HG03064 (cell line): ENCODE results near the gene B3GALT5.

Source experiments
- ATAC-seq: cut with Tn5 transposase; IDR thresholded peaks from one replicate; pipeline ENCODE4 v1.9.1; 2021; ENCODE audit warnings: low read depth; ENCODE audit not compliant: unreplicated experiment

The B3GALT5 gene

GRCh38 chr21:39602793-39603192, 9.9 kb upstream of the B3GALT5 start:
- ATAC-seq = no peak

DNA sequence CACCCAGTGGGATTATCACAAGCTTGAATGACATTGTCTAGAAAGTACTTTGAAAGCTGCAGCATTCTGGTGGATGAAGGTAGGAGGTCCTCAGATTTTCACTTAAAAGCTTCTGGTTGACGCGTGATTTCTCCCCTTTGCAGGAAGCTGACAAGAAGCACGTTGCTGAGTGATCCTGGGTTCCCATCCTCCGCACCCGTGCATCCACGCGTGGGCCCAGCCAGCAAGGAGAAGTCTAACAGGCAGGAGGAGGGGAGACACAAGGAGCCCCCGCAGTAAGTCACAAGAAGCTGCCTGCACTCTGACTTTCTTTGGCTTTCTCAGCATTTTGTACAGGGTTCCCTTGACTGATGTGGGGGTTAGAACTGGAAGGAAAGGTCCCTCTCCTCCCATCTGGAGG, 7.8 kb upstream of the B3GALT5 start:
- no peak for ATAC-seq

- ATAC-seq = no peak
Observed at GRCh38 chr21:39610703-39611102, 2.0 kb upstream of the B3GALT5 start.

DNA sequence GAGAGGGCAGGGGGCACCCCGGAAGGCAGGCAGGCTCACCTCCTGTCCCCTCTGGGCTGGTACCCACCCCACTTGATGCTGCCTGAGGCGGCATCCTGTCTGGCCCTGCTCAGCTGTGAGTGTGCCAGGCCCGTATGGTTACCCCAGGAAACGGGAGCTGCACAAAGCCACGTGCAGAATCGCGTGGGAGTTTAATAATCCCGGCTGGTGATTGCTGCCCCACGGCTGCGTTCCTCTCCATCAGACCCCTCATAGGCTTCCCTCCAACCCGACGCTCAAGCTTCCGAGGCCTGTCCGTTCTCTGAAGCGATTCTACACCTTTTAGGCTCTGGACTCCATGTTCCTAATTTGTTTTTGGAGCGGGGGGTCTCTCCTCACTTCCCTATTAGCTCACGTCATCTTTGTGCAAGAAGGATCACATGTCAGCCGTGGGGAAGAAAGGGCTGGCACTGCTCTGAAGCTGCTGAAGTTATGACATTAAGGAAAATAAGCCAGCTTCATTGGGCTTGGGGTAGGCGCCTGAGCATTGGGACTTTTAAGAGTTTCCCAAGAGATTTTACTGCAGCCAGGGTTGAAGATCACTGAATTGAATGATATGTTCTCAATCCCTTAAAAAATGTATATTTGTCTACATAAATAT, 1.1 kb upstream of the B3GALT5 start:
- ATAC-seq = no peak

GRCh38 chr21:39613041-39613934, 548 bp downstream of the B3GALT5 start:
- ATAC-seq = no peak

DNA sequence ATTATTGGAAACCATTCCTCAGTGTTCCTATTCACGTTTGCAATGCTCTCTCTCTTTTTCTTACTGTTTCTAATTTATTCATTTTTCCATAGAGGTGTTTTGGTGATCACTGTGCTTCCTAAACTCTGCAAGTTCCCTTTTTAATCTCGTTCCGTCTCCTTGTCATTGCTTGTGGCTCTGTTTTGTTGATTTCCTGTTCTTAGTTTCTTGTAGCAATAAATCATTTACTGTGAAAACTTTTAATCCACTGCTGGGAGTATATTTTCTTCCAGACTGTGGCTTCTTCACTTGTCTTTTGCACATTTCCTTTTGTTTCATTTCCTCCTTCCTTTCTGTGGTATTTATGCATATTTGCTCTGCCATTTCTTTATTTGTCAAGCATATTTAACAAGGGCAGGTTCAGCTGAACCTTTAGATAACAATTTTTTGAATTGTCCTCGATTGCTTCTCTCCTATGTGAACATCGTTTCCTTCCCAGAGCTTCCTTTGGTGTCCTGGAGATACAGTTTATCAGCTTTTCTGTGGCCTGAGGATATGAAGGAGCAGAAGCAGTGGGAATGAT, 3.6 kb downstream of the B3GALT5 start:
- no peak for ATAC-seq

GRCh38 chr21:39620856-39621255, 8.1 kb downstream of the B3GALT5 start:
- ATAC-seq = no peak

- ATAC-seq = no peak
Observed at GRCh38 chr21:39625211-39625895, 12.6 kb downstream of the B3GALT5 start.

DNA sequence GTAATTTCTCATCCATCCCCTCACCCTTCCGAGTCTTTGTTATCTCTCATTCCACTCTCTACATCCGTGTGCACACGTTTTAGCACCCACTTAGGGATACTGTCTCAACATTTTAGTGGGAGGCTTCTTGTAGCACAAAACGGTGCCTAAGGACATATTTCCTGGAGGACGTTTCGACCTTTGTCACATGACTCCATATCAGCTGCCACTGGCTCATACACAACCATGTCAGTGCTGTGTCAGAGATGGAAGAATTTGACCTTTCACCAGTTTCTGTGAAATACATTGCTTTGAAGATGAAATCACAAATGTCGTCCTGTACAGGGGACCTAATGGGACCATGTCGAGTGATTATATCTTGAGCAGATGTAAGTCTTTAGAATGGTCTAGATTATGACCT, 15.6 kb downstream of the B3GALT5 start:
- ATAC-seq = no peak

GRCh38 chr21:39630191-39630591, 17.5 kb downstream of the B3GALT5 start:
- ATAC-seq = no peak

GRCh38 chr21:39630827-39631226, 18.1 kb downstream of the B3GALT5 start:
- ATAC-seq = no peak

DNA sequence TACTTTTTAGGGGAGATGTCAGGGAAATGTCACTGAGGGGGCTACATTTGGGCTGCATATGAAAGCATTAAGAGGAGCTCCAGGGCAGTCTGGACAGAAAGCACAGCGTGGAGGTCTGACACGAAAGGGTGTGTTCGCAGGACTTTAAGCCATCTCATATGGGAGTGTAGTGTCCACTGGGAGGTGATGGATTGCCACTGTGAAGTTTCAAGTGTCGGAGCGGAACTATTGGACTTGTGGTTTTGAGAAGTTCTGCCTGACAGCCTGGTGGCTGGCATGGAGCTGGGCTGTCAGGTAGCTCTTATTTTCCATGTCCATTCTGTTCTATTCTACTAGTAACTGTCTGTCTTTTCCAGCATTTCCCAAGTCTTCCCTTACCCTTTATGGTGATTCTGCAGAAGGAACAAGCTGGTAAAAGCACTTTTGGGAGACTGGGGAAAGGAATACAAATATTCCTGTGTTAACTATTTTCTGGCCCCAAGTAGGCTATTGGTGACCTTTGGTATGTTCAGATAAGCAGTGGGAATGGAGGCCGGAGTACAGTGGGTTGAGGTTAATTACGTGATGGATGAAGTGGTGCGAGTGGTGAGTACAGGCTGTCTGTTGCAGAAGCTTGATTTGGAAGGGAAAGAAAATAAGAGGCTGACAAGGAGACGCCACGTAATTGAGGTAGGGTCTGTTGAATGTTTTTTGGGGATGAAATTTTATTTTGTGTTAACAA, 19.3 kb downstream of the B3GALT5 start:
- no peak for ATAC-seq

GRCh38 chr21:39632796-39633442, 20.2 kb downstream of the B3GALT5 start:
- ATAC-seq = no peak

- ATAC-seq = no peak
Observed at GRCh38 chr21:39633770-39634181, 21.0 kb downstream of the B3GALT5 start.

DNA sequence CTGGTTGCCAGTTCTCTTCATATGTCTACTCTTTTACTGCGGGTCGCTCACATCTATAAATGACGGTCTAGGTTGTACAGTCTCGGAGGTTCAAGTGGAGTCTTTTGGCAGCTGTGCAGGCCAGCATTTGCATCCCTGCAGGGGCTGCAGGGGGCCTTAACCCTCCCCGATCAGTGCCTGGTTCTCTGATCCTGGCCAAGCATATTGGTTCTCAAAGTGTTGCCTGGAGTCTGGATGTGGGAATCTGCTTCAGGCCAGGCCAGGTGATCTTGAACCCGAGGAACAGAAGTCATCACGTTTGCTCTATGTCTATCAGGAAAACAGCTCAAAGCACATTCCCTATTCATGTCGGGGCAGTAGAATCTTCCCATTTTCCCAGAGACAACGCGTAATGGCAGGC, 21.8 kb downstream of the B3GALT5 start:
- ATAC-seq = no peak

DNA sequence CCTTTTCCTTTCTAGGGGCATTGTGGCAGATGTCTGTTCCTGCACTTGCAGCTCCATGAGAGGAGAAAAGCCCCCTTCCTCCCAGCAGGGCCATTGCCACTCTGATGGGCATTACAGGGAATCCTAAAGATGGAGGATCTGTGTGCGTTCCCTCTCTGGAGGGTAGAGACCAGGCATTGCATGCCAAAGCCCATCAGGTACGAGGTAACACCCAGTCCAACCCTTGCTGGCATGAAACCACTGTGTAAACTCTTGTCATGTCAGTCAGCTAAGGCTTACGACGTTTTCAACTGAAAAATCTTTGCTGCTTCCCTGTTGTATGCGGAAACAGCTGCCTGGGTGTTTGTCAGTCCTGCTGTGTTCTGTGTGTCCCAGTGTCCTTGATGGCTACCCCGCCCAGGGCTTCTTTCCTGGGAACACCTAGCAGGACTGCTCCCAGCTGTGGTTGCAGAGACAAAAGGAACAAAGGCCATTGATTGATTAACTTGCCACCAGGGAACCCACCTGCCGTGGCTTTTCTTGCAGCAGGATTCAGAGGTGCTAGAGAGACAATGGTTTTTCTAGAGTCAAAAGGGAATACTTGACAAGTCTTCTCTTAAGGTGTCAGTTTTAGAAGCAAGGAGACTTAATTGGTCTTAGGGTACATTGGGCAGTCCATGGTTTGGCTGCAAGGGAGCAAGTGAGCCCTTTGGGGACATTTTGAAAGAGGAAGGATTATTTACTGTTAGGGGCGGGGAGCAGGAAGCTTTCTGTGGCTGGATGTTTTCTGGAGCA, 24.6 kb downstream of the B3GALT5 start:
- no peak for ATAC-seq

GRCh38 chr21:39637971-39638240, 25.2 kb downstream of the B3GALT5 start:
- ATAC-seq = no peak

- no peak for ATAC-seq
Observed at GRCh38 chr21:39638281-39638680, 25.5 kb downstream of the B3GALT5 start.

- no peak for ATAC-seq
Observed at GRCh38 chr21:39640754-39641153, 28.0 kb downstream of the B3GALT5 start.
